Body of pancreas (tissue), 4 donors: Measurements from ENCODE around the gene REP15. TPM values are rescaled to one million over a fixed set of nuclear protein-coding genes. Genes with fewer than 3 reads are reported as not detected.
"Not testable (repeated sequence)": the region's sequence is repeated elsewhere in the genome, so short reads cannot be mapped to it uniquely, and the experiment has no call there.

ENCODE experiments used
- ATAC-seq: fragments of 150-250 bp; one replicate; pipeline ENCODE4 v1.9.1; 2016
- DNase-seq, 4 donors: peaks; one replicate each; pipeline ENCODE4 v3.0.0-alpha.2; 2019
- H3K27ac ChIP-seq, 4 donors: fragments of 200-600 bp; sonication (generic); 1 replicate in 3 of 4; 2 replicates in 1 of 4; pipeline versions ENCODE4 v1.5.1 to v1.6.1; 2016 to 2019; ENCODE audit warnings: mild to moderate bottlenecking in 1 of 4, mixed read lengths in 1 of 4, moderate library complexity in 1 of 4
- H3K27me3 ChIP-seq, 2 donors: fragments of 200-600 bp; sonication (generic); one replicate each; pipeline ENCODE4 v1.6.0; 2016; ENCODE audit warnings: mild to moderate bottlenecking in 1 of 2
- H3K36me3 ChIP-seq, 2 donors: fragments of 200-600 bp; sonication (generic); replicated peaks in 1 of 2; 2 replicates each; pipeline ENCODE4 v1.5.1; 2016; ENCODE audit warnings: low read depth in 2 of 2; ENCODE audit not compliant: insufficient read depth in 1 of 2
- H3K4me1 ChIP-seq: fragments of 200-600 bp; sonication (generic); one replicate; pipeline ENCODE4 v1.6.0; 2016
- H3K4me3 ChIP-seq, 2 donors: fragments of 200-600 bp; sonication (generic); 1 replicate in 1 of 2; 2 replicates in 1 of 2; pipeline ENCODE4 v1.5.1; 2016 to 2019
- H3K9me3 ChIP-seq, 3 donors: fragments of 200-600 bp; sonication (generic); 1 replicate in 2 of 3; 2 replicates in 1 of 3; pipeline ENCODE4 v1.5.1; 2016
- CTCF ChIP-seq, 7 experiments: fragments of 450-650 bp in 4 of 7; fragments of 200-600 bp in 3 of 7; sonication (generic) in 3 of 7; IDR thresholded peaks; one replicate each; pipeline ENCODE4 v1.5.1; 2016 to 2019; ENCODE audit warnings: antibody characterized with exemption in 7 of 7
- POLR2A ChIP-seq, 3 donors: fragments of 450-650 bp; IDR thresholded peaks; one replicate each; pipeline ENCODE4 v1.6.1; 2016; ENCODE audit warnings: antibody characterized with exemption in 3 of 3, mild to moderate bottlenecking in 2 of 3
- WGBS, 2 donors: methylation state at CpG; one replicate each; pipeline ENCODE4 v1.1.5; 2017; 5-methylcytosine and 5-hydroxymethylcytosine counted together
- intact Hi-C: fragments of 100-400 bp; cut with DNase I; formaldehyde crosslinking; loops from one replicate; pipeline ENCODE4 v1.15.1; 2023
- total RNA-seq, 2 donors: library from RNA; depleted of rRNA; stranded (reverse); fragments of >200 nt; gene quantifications; one replicate each; pipeline ENCODE4 v1.1.0, GENCODE V29; 2016

Gene REP15
- total RNA-seq, 2 donors from 2014 or later, result 1.0 to 2.0 TPM

- Histone ChIP-seq H3K27me3 (no peaks in the 10 kb centered on the region), H3K4me1 (peaks cover 18% of the 10 kb centered on the region), H3K9me3 (no peaks in the 10 kb centered on the region), H3K36me3 (peaks cover 0 to 6% of the 10 kb centered on the region in 2 donors), H3K27ac (no peak overlapping the region), H3K4me3 (no peak overlapping the region)
- intact Hi-C loops, result no loop called here
- WGBS, 2 donors, result 95 to 97% methylated on average over 5 of the region's 5 CpGs
- TF ChIP-seq POLR2A (IDR thresholded peaks at IDR 0.05), result no peak
- no peak for TF ChIP-seq CTCF (IDR thresholded peaks at IDR 0.05)
- DNase-seq (no peak), ATAC-seq (no peak)
Measured at GRCh38 chr12:27743601-27744000, 47.4 kb downstream of the REP15 start.

- H3K27ac ChIP-seq, intact Hi-C loops, H3K27me3 ChIP-seq, ATAC-seq, H3K9me3 ChIP-seq, H3K36me3 ChIP-seq, H3K4me3 ChIP-seq, DNase-seq: not testable (repeated sequence)
- H3K4me1 ChIP-seq, result peaks cover 22% of the 10 kb centered on the region
- 83 to 100% methylated on average over 1 of the region's 1 CpG for WGBS, 2 donors
Measured at GRCh38 chr12:27745734-27746133, 49.5 kb downstream of the REP15 start.

Other genes starting within 250 kb of the REP15 start
- gene SMCO2, start 249.7 kb upstream of the REP15 start, total RNA-seq, result not detected
- 10 to 100 TPM; 63.9 to 67.5 TPM for gene PPFIBP1, start 172.2 kb upstream of the REP15 start, total RNA-seq
- gene MRPS35, start 14.4 kb downstream of the REP15 start, total RNA-seq, result 10 to 100 TPM; 14.3 to 16.5 TPM
- gene KLHL42, start 83.8 kb downstream of the REP15 start, total RNA-seq, result 10 to 100 TPM; 32.7 to 36.6 TPM
- gene MANSC4, start 83.8 kb downstream of the REP15 start, total RNA-seq, result not detected